HepG2 (cell line): ENCODE data around the gene DHX16. TPM values are rescaled to one million over a fixed set of nuclear protein-coding genes. Genes with fewer than 3 reads are reported as not detected.

Experiments
- FOSL1 ChIP-seq: sonication (generic); formaldehyde crosslinking; IDR thresholded peaks from 2 replicates; pipeline ENCODE4 v1.9.0; 2021; ENCODE audit warnings: missing genetic modification reagents, borderline replicate concordance
- FUBP1 ChIP-seq: sonication (generic); formaldehyde crosslinking; IDR thresholded peaks from 2 replicates; pipeline ENCODE4 v1.5.1; 2020; ENCODE audit warnings: missing genetic modification reagents, mild to moderate bottlenecking, borderline replicate concordance
- HNRNPL ChIP-seq: fragments of 200-400 bp; formaldehyde crosslinking; IDR thresholded peaks from 2 replicates; pipeline ENCODE4 v1.6.1; 2017; ENCODE audit warnings: mild to moderate bottlenecking, low read depth, low read length
- JUND ChIP-seq: sonication (generic); formaldehyde crosslinking; IDR thresholded peaks from 2 replicates; pipeline ENCODE4 v1.8.0; 2022; ENCODE audit warnings: mild to moderate bottlenecking, missing genetic modification reagents
- MTA1 ChIP-seq: sonication (generic); formaldehyde crosslinking; IDR thresholded peaks from 2 replicates; pipeline ENCODE4 v1.4.0; 2020; ENCODE audit warnings: missing genetic modification reagents, mild to moderate bottlenecking, borderline replicate concordance
- PRDM15 ChIP-seq: sonication (generic); formaldehyde crosslinking; IDR thresholded peaks from 2 replicates; pipeline ENCODE4 v1.4.0; 2020; ENCODE audit warnings: missing genetic modification reagents
- SRF ChIP-seq: IDR thresholded peaks from 2 replicates; pipeline ENCODE4 v1.6.1; 2011; ENCODE audit warnings: mild to moderate bottlenecking, low read depth, low read length, moderate library complexity
- THRA ChIP-seq: sonication (generic); formaldehyde crosslinking; IDR thresholded peaks from 2 replicates; pipeline ENCODE4 v1.4.0; 2020; ENCODE audit warnings: missing genetic modification reagents, borderline replicate concordance
- ZBTB20 ChIP-seq: sonication (generic); formaldehyde crosslinking; IDR thresholded peaks from 2 replicates; pipeline ENCODE4 v1.8.1; 2023; ENCODE audit warnings: missing genetic modification reagents, low read depth, mild to moderate bottlenecking, borderline replicate concordance
- ZFP91 ChIP-seq: sonication (generic); formaldehyde crosslinking; IDR thresholded peaks from 2 replicates; pipeline ENCODE4 v1.9.0; 2022; ENCODE audit warnings: missing genetic modification reagents, mild to moderate bottlenecking, borderline replicate concordance
- ZNF232 ChIP-seq: sonication (generic); formaldehyde crosslinking; IDR thresholded peaks from 2 replicates; pipeline ENCODE4 v1.4.0; 2020; ENCODE audit warnings: missing genetic modification reagents, borderline replicate concordance
- ZNF430 ChIP-seq: sonication (generic); formaldehyde crosslinking; IDR thresholded peaks from 2 replicates; pipeline ENCODE4 v1.9.0; 2021; ENCODE audit warnings: mild to moderate bottlenecking, missing genetic modification reagents
- ZNF530 ChIP-seq: sonication (generic); formaldehyde crosslinking; IDR thresholded peaks from 2 replicates; pipeline ENCODE4 v1.5.0; 2020; ENCODE audit warnings: low read depth, mild to moderate bottlenecking, missing genetic modification reagents
- ZNF543 ChIP-seq: sonication (generic); formaldehyde crosslinking; IDR thresholded peaks from 2 replicates; pipeline ENCODE4 v1.4.0; 2020; ENCODE audit warnings: mild to moderate bottlenecking, missing genetic modification reagents
- ZNF639 ChIP-seq: conservative IDR thresholded peaks from 2 replicates; pipeline ENCODE4 v1.6.1; 2018; ENCODE audit warnings: missing genetic modification reagents
- ZNF660 ChIP-seq: sonication (generic); formaldehyde crosslinking; IDR thresholded peaks from 2 replicates; pipeline ENCODE4 v1.5.1; 2020; ENCODE audit warnings: mild to moderate bottlenecking, low read depth, missing genetic modification reagents, borderline replicate concordance
- ZNF792 ChIP-seq: IDR thresholded peaks from 2 replicates; pipeline ENCODE4 v1.6.1; 2016
- polyA plus RNA-seq, 8 experiments: library from polyadenylated mRNA; depleted of rRNA in 3 of 8; stranded (reverse) in 7 of 8; unstranded in 1 of 8; fragments of >200 nt; fragmentation: Illumina TruSeq in 4 of 8; extraction: Trizol in 4 of 8; gene quantifications; 2 replicates each; pipeline versions ENCODE4 v1.2.1 to v1.2.3, GENCODE V29; 2011 to 2016; ENCODE audit warnings: low read depth in 4 of 8, missing spikeins in 1 of 8, mixed read lengths in 1 of 8; ENCODE audit not compliant: insufficient read depth in 1 of 8
- total RNA-seq, 5 experiments: library from RNA; depleted of rRNA; stranded (reverse); fragments of >200 nt; fragmentation: Illumina TruSeq; extraction: Trizol; gene quantifications; 2 replicates each; pipeline ENCODE4 v1.2.3, GENCODE V29; 2016; ENCODE audit warnings: low read depth in 1 of 5

DHX16 gene
- total and polyA plus RNA-seq, 2 of the 13 experiments (the other 11 are each of a cell fraction or from before 2014, with no cell fraction given) = 57.0 to 58.5 TPM

GRCh38 chr6:30626484-30627366 is 46.1 kb downstream of the DHX16 start, which contains the start of gene ATAT1 (continued):
- TF ChIP-seq FUBP1 = 0 out of 2 replicates have a peak, but pooled peaks have one; percentile 83
- TF ChIP-seq ZBTB20 = 0 out of 2 replicates have a peak, but pooled peaks have one; percentile 69
- TF ChIP-seq THRA (CRISPR knock-in tag) = 0 out of 2 replicates have a peak, but pooled peaks have one; percentile 24
- TF ChIP-seq ZNF530 (CRISPR knock-in tag) = no peak
- peak; percentile 92 for TF ChIP-seq ZFP91
- peak; percentile 72; the same call in 1 of the 2 replicates for TF ChIP-seq ZNF639
- peak; percentile 59 for TF ChIP-seq ZNF792 (CRISPR knock-in tag)
- TF ChIP-seq HNRNPL = peak; percentile 98
- TF ChIP-seq ZNF543 (CRISPR knock-in tag) = peak; percentile 90
- 0 out of 2 replicates have a peak, but pooled peaks have one; percentile 26 for TF ChIP-seq ZNF660 (CRISPR knock-in tag)
- peak; percentile 80; the same call in 1 of the 2 replicates for TF ChIP-seq ZNF232 (CRISPR knock-in tag)
- TF ChIP-seq JUND (CRISPR knock-in tag) = 0 out of 2 replicates have a peak, but pooled peaks have one; percentile 14
- peak; percentile 82; the same call in 1 of the 2 replicates for TF ChIP-seq PRDM15
- TF ChIP-seq ZNF430 (CRISPR knock-in tag) = peak; percentile 89
- TF ChIP-seq FOSL1 = no peak
- no peak for TF ChIP-seq SRF
- TF ChIP-seq MTA1 (CRISPR knock-in tag) = peak; percentile 95
